ENCODE results near the gene JMJD1C. TPM values are rescaled to one million over a fixed set of nuclear protein-coding genes. Genes with fewer than 3 reads are reported as not detected.

The JMJD1C gene
- total and polyA plus RNA-seq, 4 donors = 21.9 to 108 (median 68.4) TPM

DNA sequence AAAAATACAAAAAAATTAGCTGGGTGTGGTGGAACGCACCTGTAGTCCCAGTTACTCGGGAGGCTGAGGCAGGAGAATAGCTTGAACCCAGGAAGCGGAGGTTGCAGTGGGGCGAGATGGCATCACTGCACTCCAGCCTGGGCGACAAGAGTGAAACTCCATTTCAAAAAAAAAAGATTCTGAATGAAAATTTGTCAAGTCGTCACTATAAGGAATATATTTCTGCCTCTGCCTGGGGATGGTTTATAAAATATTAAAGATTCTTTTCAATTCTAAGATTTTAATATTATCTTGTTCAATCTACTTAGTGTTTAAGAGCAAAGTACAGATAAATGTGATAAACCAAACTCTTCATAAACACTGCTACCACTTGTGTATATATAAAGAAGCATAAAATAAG is 185.4 kb downstream of the JMJD1C start:
- intact Hi-C loops (cut with DNase I) = no loop called here
- H3K36me3 ChIP-seq (ENCODE audit: control insufficient read depth in 1 of 2, insufficient read depth in 2 of 2, low read length in 1 of 2) = no peaks in the 10 kb centered on the region

DNA sequence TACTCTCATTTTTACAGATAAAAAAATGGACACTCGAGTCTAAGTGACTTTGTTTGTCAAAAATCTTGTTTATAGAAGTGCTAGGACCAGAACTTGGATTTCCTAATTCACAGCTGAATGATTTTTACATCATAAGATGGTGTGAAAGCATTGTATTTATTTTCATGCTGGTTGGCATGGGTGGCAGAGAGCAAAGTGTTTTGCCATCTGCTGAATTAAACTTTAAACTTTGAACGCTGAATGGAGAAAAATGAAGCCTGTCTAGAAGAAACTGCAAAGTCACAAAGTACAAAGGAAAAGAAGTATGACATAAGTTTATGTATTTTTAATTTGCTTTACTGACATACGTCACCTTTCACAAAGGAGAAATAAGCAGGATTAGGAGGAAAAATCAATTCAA is 190.7 kb downstream of the JMJD1C start:
- H3K36me3 ChIP-seq (ENCODE audit: control insufficient read depth in 1 of 2, insufficient read depth in 2 of 2, low read length in 1 of 2) = no peaks in the 10 kb centered on the region
- H3K4me1 ChIP-seq (ENCODE audit: control insufficient read depth in 1 of 2, insufficient read depth in 2 of 2, low read length in 2 of 2) = no peaks in the 10 kb centered on the region
- H3K9me3 ChIP-seq (ENCODE audit: control insufficient read depth, low read length) = no peaks in the 10 kb centered on the region
- ATAC-seq (ENCODE audit: low FRiP score) (no peak), DNase-seq (no peak)
- intact Hi-C loops (cut with DNase I) = no loop called here
- no peaks in the 10 kb centered on the region for H3K27me3 ChIP-seq (ENCODE audit: control insufficient read depth in 1 of 2, insufficient read depth in 2 of 2, low read length in 1 of 2)
- 43 to 44% methylated on average over 3 of the region's 3 CpGs for WGBS, 2 donors
- no peak overlapping the region for H3K4me3 ChIP-seq (ENCODE audit: low read length in 2 of 2)
- H3K27ac ChIP-seq (ENCODE audit: low read depth in 1 of 2, low read length in 2 of 2) = no peak overlapping the region

More for the DNA sequence above, 185.4 kb downstream of the JMJD1C start:
- no peaks in the 10 kb centered on the region for H3K9me3 ChIP-seq (ENCODE audit: control insufficient read depth, low read length)
- H3K27ac ChIP-seq (ENCODE audit: low read depth in 1 of 2, low read length in 2 of 2) = no peak overlapping the region
- ATAC-seq (ENCODE audit: low FRiP score) (no peak), DNase-seq (no peak)
- 94 to 98% methylated on average over 6 of the region's 6 CpGs for WGBS, 2 donors
- H3K4me3 ChIP-seq (ENCODE audit: low read length in 2 of 2) = no peak overlapping the region
- no peaks in the 10 kb centered on the region for H3K4me1 ChIP-seq (ENCODE audit: control insufficient read depth in 1 of 2, insufficient read depth in 2 of 2, low read length in 2 of 2)
- H3K27me3 ChIP-seq (ENCODE audit: control insufficient read depth in 1 of 2, insufficient read depth in 2 of 2, low read length in 1 of 2) = no peaks in the 10 kb centered on the region

DNA sequence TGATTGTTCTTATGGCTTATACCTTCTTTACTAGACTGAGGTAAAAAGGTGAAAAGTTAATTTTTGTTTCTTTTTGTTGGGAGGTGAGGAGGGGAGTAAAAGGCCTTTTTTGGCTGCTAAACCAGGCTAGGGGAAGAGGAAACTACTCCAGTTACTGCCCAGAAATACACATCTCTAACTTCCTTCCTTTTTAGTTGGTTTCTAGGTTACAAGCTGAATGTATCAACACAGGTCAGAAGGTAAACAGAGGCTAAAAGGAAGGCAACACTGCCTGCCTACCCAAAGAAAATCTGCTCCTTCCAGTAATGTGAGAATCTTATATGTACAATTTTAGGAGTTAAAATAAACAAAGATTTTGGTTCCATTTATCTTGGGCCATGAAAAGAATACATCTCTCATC is 192.2 kb downstream of the JMJD1C start:
- no peak for ATAC-seq (ENCODE audit: low FRiP score)
- intact Hi-C loops (cut with DNase I) = no loop called here
- DNase-seq = no peak
- no peak overlapping the region for H3K27ac ChIP-seq (ENCODE audit: low read depth in 1 of 2, low read length in 2 of 2)
- no peak overlapping the region for H3K4me3 ChIP-seq (ENCODE audit: low read length in 2 of 2)
- H3K4me1 ChIP-seq (ENCODE audit: control insufficient read depth in 1 of 2, insufficient read depth in 2 of 2, low read length in 2 of 2) = no peaks in the 10 kb centered on the region
- no peaks in the 10 kb centered on the region for H3K27me3 ChIP-seq (ENCODE audit: control insufficient read depth in 1 of 2, insufficient read depth in 2 of 2, low read length in 1 of 2)
- H3K9me3 ChIP-seq (ENCODE audit: control insufficient read depth, low read length) = no peaks in the 10 kb centered on the region
- no peaks in the 10 kb centered on the region for H3K36me3 ChIP-seq (ENCODE audit: control insufficient read depth in 1 of 2, insufficient read depth in 2 of 2, low read length in 1 of 2)

DNA sequence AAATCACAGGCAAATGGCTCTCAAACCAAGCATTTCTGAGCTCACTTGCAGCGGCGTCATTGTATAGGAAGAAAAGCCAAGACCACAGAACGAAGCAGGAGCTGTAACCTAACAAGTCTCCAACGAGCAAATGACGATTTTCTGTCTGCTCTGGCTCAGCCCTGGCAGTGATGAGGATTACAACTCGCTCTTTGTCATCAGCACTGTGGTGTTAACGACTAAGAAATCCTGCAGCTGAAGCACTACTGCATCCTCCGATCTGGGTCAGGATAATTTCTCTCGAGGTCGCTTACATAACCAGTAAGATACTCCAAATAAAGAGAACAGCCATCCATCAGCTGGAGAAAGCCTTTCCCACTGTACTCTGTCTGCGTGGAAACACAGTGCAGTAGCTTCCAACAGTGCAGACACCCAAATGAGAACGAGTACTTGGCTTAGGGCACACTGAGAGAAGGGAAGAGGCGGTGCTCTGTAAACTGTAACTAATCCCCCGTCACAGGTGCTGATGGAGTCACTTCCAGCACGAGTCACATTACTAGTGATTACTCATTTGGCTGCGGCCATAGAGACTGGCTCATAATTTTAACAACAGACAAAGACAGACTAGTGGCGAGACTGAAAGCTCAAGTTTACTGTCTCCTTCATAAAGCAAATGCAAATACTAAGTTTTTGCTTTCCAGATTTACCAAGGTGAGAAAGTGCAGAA is 196.8 kb downstream of the JMJD1C start:
- 0% methylated on average over 17 of the region's 17 CpGs for WGBS, 2 donors

DNA sequence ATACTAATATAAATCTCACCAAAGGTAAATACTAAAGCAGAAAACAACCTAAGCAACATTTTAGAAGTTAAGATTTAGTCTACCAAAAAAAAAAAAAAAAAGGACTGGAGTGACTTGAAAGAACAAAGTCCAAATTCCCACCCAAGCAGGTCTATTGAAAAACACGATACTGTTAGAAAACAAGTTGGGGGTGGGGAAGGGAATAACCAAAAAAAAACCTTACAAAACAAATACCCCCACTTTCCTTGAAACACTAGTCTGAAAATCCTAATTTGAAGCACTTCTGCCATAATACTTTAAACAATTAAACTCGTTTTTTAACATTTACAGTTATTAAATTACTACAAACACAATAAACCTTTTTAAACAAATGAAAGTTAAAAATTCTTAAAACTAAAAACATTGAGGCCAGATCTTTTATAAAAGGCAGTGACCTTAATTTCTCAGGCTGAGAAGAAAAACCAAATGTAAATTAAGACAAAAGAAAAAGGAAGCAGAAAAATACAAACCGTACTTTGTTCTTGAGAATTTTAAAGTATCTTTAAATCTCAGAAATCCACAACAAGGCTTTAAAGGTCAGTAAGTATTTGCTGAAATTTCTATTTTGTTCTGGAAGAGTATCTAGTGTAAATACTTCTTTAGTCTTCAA is 197.5 kb downstream of the JMJD1C start:
- WGBS, 2 donors = 0 to 3% methylated on average over 3 of the region's 3 CpGs
- ATAC-seq (ENCODE audit: low FRiP score) (no peak), DNase-seq (no peak)
- no peaks in the 10 kb centered on the region for H3K36me3 ChIP-seq (ENCODE audit: control insufficient read depth in 1 of 2, insufficient read depth in 2 of 2, low read length in 1 of 2)
- no peaks in the 10 kb centered on the region for H3K9me3 ChIP-seq (ENCODE audit: control insufficient read depth, low read length)
- no peaks in the 10 kb centered on the region for H3K27me3 ChIP-seq (ENCODE audit: control insufficient read depth in 1 of 2, insufficient read depth in 2 of 2, low read length in 1 of 2)
- H3K4me1 ChIP-seq (ENCODE audit: control insufficient read depth in 1 of 2, insufficient read depth in 2 of 2, low read length in 2 of 2) = no peaks in the 10 kb centered on the region
- intact Hi-C loops (cut with DNase I) = loop anchor here (2.0 to 10.0 kb wide), 4 partner anchors 53 to 361 kb away; partner anchors contain the start of gene JMJD1C (in 2 of the 2)
- H3K27ac ChIP-seq (ENCODE audit: low read depth in 1 of 2, low read length in 2 of 2) = peak overlapping the region; percentile 73 to 99
- H3K4me3 ChIP-seq (ENCODE audit: low read length in 2 of 2) = peak overlapping the region; percentile 71 to 96

More for the DNA sequence above, 196.8 kb downstream of the JMJD1C start:
- peak overlapping the region; percentile 73 to 99 for H3K27ac ChIP-seq (ENCODE audit: low read depth in 1 of 2, low read length in 2 of 2)
- no peaks in the 10 kb centered on the region for H3K36me3 ChIP-seq (ENCODE audit: control insufficient read depth in 1 of 2, insufficient read depth in 2 of 2, low read length in 1 of 2)
- intact Hi-C loops (cut with DNase I) = loop anchor here (2.0 to 10.0 kb wide), 4 partner anchors 54 to 360 kb away; partner anchors contain the start of gene JMJD1C (in 2 of the 2)
- H3K9me3 ChIP-seq (ENCODE audit: control insufficient read depth, low read length) = no peaks in the 10 kb centered on the region
- no peaks in the 10 kb centered on the region for H3K27me3 ChIP-seq (ENCODE audit: control insufficient read depth in 1 of 2, insufficient read depth in 2 of 2, low read length in 1 of 2)
- ATAC-seq (ENCODE audit: low FRiP score) (peak; percentile 94), DNase-seq (peak in 1 of 2 donors; percentile 86)
- H3K4me1 ChIP-seq (ENCODE audit: control insufficient read depth in 1 of 2, insufficient read depth in 2 of 2, low read length in 2 of 2) = no peaks in the 10 kb centered on the region
- H3K4me3 ChIP-seq (ENCODE audit: low read length in 2 of 2) = peak overlapping the region; percentile 71 to 96

DNA sequence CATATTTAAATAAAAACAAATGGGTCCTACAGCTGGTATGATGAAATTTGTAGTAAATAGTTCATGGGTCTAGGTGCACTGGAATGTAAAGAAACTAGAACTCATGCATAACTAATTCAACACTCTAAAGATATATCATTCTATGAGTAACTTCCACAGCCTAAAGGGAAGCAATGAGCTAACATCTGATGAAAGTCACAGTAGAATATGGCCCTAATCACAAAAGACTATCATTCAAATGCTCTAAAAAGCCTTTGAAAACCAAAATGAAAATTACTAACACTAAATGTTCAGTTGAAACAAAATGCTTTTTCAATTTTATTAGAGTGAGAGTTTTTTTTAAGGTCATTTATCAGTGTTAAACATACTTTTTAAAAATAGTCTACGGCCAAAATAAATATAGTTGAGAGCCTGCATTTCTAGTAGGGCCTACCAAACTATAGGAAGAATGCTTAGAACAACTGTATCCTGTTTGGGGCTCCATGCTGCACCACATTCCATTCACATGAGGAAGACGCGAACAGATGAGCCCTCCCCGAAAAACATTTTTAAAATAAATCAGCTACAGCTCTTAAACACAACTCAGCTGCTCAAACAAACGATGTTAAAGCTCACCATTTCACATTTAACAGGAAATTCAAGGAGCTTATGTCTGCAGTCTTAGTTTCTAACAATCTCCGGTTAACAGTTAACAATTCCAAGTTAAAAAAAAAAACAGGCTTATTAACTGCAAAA is 198.2 kb downstream of the JMJD1C start:
- Histone ChIP-seq H3K27me3 (ENCODE audit: control insufficient read depth in 1 of 2, insufficient read depth in 2 of 2, low read length in 1 of 2) (no peaks in the 10 kb centered on the region), H3K27ac (ENCODE audit: low read depth in 1 of 2, low read length in 2 of 2) (peak overlapping the region in 1 of 2 donors; percentile 71), H3K36me3 (ENCODE audit: control insufficient read depth in 1 of 2, insufficient read depth in 2 of 2, low read length in 1 of 2) (no peaks in the 10 kb centered on the region), H3K4me1 (ENCODE audit: control insufficient read depth in 1 of 2, insufficient read depth in 2 of 2, low read length in 2 of 2) (peaks cover 0 to 2% of the 10 kb centered on the region in 2 donors), H3K9me3 (ENCODE audit: control insufficient read depth, low read length) (no peaks in the 10 kb centered on the region), H3K4me3 (ENCODE audit: low read length in 2 of 2) (peak overlapping the region; percentile 61 to 84)
- ATAC-seq (ENCODE audit: low FRiP score) = peak; percentile 76
- no peak for DNase-seq
- 0% methylated on average over 6 of the region's 6 CpGs for WGBS, 2 donors
- intact Hi-C loops (cut with DNase I) = loop anchor here (2.0 to 10.0 kb wide), 4 partner anchors 53 to 361 kb away; partner anchors contain the start of gene JMJD1C (in 2 of the 2)

DNA sequence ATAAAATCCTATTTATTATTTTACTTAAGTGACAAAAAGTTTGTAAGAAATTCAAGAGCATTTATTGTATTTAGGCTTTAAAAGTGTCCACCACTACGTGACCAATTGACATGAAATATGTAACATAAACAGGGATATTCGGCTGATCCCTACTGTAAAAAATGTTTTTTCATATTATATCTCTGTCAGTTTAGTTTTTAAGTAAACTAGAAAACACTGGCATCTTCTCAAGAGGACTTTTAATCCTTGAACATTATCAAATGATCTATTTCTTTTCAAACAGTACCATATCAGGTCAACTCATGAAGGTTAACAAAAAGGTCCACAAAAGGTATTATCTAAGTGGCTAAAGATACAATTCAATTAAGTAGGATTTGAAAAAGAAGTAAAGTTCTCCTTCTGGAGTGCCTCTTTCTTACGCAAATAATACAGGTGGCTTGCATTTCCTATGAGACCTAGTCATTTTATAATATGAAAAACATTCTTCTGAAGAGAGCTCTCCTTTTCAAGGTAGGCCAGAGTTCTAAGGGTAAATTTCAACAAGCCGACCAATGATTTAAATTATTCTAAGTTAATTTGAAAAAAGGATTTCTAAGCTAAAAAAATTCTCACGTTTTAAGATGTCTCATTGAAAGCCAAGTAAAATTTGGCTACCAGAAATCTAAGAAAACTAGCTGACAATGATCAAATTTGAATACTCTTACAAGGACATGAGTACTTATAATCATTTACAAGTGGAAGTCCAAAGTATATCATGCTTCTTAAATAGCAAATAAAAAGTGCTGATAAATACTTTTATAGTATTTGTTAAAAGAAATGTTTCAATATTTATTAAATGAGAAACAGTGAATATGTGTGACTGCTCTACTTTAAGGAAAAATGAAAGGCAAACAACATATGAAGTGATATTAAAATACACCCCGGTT is 199.1 kb downstream of the JMJD1C start:
- Histone ChIP-seq H3K36me3 (ENCODE audit: control insufficient read depth in 1 of 2, insufficient read depth in 2 of 2, low read length in 1 of 2) (no peaks in the 10 kb centered on the region), H3K27me3 (ENCODE audit: control insufficient read depth in 1 of 2, insufficient read depth in 2 of 2, low read length in 1 of 2) (no peaks in the 10 kb centered on the region), H3K4me3 (ENCODE audit: low read length in 2 of 2) (peak overlapping the region in 1 of 2 donors; percentile 61), H3K27ac (ENCODE audit: low read depth in 1 of 2, low read length in 2 of 2) (peak overlapping the region in 1 of 2 donors; percentile 36), H3K4me1 (ENCODE audit: control insufficient read depth in 1 of 2, insufficient read depth in 2 of 2, low read length in 2 of 2) (peaks cover 1 to 2% of the 10 kb centered on the region in 2 donors), H3K9me3 (ENCODE audit: control insufficient read depth, low read length) (no peaks in the 10 kb centered on the region)
- WGBS, 2 donors = 2 to 3% methylated on average over 6 of the region's 6 CpGs
- DNase-seq (no peak), ATAC-seq (ENCODE audit: low FRiP score) (no peak)
- intact Hi-C loops (cut with DNase I) = loop anchor here (5.0 to 10.0 kb wide), 3 partner anchors 52 to 201 kb away; partner anchors contain the start of gene JMJD1C (in 2 of the 2)
